Left forelimb (tissue), 1 donor: Measurements from ENCODE around the gene RNF183.
"Not testable (repeated sequence)": the region's sequence is repeated elsewhere in the genome, so short reads cannot be mapped to it uniquely, and the experiment has no call there.

Experiments used
- DNase-seq: peaks from one replicate; pipeline ENCODE4 v3.0.0-alpha.2; 2018; ENCODE audit warnings: low spot score

Gene RNF183

DNA sequence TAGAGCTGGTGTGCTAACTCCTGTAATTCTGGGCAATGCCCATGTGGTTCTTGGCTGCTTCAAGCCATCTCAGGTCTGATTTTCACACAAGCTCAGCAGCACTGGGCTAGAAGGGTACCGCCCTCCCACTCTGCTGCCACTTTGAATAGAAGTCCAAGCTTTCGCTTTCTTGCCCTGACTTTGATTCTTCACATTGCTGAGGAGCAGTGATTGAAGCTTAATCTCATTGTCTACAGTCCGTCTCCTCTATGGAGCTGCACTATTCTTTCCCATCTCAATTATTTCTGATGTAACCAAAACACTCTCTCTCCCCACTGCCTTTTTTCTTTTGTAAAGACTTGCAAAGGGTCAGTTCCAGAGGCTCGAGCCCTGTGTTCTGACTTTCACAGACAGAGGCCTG is 12.9 kb upstream of the RNF183 start:
- no peak for DNase-seq

DNA sequence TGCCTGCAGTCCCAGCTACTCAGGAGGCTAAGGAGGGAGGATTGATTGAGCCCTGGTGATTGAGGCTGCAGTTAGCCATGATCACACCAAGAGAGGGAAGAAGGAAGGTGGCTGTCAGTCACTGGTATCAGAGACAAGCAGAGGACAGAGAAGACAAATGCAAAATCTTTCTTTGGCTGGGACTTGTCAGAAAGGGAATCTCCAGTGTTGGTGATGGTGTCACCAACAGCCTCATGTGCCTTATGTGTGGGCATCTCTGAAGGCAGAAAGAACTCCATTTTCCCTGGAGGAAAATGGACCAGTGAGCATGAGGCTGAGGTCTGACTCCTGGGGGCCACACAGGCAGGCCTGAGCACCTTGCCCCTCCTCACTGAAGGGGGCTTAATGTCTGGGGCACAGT is 12.1 kb upstream of the RNF183 start:
- DNase-seq, result no peak

DNA sequence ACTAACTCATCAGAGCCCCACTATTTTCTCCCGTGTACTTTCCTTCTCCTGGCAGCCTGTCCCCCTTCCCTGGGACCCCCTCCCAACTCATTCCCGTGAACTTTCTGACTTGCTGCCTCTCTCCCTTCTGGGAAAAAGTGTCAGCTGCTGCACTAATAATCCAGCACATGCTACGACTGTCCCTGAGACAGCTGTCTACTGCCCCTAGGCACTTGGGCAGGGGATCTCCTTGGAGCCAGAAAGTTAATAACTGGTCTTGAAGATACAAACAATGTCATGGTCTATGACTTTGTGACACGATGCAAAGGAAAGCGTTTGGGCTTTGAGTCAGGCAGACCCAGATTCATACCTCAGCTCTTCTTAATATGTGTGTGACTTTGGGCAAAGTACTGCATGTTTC is 10.1 kb upstream of the RNF183 start:
- no peak for DNase-seq

DNA sequence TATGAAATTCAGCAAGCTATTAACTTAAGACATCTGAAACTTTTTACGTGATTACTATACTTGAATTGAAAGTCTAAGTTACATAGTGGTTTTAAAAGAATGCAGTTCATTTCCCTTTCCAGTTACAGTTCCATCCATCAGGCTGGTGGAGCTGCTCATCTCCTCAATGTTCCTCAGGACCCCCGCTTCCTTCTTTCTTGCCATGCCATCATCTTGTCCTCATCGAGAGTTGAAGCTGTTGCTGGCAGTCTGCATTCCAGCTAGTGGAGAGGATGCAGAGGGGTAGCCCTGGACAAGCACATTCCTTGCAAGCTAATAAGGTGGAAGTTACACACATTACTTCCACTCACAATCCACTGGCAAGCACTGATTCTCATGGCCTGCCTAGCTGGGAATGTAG is 8.8 kb upstream of the RNF183 start:
- no peak for DNase-seq

DNA sequence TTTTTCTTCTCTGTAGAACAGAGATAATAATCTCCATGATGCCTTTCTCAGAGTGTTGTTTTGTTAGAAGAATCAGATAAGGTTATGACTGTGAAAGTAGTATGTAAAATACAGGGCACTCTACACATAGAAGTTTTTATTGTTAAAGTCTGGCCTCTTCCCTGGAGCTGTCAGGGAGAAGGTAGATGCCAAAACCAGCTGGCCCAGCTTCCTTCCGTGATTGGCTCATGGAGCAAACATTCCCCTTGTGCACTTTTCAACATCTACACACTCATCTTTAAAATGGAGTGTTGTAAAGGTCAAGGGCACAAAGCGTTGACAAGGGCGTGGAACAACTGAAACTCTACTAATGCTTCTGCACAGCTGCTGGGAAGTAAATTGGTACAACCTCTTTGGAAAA is 7.4 kb upstream of the RNF183 start:
- DNase-seq, result no peak

DNA sequence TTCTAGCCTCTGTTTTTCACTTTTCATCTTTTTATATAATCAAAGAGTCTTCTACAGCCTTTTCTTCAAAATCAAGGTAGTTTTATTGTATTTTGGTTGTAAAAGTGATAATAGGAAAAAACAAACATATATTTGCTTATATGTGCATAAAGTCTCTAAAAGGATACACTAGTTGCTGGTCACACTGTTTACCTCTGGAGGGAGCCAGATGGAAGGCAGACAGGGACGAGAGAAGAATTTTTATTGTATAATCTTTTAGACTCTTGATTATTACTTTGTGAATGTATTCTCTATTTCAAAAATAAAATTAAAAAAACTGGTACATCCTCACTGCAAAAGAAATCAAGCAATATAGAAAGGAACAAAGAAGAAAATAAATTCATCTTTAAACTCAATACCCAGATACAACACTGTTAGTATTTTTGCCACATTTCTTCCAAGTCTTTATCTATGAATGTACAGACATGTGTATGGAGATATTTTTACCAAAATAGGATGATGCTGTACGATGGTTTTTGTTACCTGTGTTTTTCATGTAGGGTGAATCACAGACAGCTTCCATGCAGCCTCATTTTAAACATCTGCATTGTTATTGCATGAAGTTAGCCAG is 6.1 kb upstream of the RNF183 start:
- no peak for DNase-seq

DNA sequence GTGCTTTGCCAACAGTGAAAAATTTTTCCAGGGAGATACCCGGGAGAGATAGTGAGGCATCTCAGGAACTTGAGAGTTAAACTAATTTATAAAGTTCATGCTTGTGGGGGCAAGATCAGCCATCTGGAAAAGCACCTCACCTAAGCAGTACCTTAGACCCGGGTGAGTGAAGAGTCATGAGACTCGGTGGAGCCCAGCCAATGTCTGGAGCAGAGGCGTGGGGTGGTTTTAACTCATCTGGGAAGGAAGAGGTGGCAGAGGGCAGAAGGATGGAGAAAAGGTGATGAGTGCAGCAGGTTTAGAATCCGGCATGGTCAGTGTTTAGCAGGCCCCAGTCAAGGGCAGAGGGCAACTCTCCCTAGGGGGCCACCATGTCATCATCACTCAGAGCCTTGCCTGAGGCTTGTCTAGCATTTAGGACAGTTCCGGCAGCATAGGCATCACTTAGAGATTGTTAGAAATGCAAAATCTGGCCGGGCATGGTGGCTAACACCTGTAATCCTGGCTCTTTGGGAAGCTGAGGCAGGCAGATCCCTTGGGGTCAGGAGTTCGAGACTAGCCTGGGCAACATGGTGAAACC is 4.3 kb upstream of the RNF183 start:
- DNase-seq, result no peak

DNA sequence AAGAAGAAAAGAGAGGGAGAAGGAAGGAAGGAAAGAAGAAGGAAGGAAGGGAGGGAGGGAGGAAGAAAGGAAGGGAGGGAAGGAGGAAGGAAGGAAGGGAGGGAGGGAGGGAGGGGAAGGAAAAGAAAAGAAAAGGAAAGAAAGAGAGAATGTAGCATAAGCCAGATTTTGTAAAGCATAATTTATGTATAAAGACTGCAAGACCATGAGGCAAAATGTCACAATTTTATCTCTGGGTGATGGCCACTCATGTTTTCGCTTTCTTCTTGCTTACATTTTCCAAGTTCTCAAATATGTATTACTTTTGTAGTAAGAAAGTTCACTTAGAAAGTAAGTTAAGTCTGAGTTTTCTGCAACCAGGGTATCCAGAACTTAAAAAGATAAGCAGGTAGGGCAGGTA is 3.4 kb upstream of the RNF183 start:
- no peak for DNase-seq

DNA sequence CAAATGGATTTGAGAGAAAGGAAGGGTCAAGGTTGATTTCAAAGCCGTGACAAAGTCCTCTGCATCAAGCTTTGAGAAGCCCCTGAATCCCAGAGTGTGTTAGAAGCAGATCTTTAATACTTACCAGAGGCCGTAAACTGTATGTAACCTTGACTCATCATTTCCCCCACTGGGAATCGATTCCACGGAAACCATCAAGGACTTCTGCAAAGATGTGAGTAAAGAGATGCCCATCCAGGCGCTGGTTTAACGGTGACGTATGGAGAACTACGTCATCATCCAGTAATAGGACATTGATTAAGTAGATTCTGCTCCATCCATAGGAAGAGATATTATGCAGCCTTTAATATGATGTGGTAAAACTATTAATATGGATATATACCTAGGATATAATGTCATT is 1.6 kb downstream of the RNF183 start:
- no peak for DNase-seq

DNA sequence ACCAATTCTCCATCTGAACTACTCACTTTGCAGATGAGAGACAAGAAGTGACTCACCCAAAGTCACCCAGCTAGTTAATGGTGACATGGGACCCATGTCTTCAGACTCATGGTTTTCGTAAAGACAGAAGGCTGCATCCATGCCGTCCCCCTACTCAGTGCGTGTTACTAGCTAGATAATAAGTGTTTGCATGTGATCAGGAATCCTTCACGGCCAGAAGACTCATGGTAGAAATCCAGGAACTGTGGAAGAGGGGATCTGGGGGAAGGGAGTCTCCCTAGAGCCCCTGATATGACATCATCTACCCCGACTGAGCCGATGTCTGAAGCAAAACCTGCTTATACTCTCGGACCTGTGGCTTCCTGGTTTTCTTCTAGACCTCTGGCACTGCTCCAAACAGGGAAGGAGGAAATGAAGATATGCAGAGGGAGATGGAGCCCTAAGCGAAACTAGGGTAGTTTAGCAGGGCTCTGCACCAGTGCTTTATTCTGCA is 3.3 kb downstream of the RNF183 start:
- no peak for DNase-seq

DNA sequence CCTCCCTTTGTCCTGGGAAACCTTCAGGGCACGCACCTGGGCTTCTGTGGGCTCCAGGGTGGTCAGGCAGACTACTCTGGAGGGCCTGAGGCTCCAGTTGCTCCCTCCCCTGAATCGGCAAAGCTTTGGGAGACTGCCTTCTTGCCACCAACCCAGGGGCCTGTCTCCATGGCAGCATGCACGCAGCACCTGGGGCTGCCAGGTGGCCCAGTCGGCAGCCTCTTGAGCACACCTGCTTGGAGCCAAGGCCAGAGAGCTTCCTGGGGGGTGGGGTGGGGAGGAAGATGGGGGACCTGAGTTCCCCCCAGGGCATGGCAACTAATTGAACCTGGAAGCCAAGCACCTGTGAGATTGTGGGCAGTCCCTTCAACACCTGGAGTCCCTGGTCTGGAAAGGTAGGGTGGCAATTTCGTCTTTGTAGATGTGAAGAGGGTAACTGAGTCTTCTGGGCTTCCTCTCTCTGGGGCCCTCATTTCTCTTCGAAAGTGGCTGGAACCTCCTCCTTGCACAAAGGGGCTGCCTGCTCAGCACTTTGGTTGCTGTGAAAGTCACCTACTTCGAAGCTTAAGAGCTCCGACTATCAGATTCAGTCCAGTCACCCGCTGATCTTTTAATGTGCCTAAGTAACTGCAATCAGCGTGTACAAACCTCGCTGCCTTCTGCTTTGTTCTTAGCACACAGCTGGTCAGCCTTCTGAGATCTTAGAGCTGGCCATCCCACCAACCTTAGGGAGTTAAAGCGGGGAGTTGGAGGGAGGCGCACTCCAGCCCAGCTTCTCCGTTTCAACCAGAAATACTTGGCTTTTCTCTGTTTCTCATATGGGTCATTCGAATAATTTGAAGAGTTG is 4.0 kb downstream of the RNF183 start:
- no peak for DNase-seq

DNA sequence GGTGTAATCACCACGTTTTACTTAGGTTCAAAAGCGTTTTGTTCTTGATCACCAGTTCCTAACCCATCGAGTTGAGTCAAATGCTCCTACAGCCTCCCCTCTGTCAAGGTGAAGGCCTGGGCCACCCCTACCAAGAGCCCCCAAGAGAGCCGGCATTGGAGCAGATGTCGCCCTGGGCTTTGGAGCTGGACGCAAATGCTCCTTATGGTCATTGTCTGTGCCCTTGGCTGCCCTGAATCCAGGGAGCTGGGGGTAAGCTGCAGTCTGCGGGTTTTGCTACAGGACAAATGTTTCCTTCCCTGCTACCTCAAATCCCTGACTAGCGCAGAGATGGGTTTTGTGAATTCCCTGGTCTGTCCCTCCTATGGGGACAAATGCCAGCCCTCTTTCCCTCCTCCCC is 4.9 kb downstream of the RNF183 start:
- DNase-seq, result no peak

DNA sequence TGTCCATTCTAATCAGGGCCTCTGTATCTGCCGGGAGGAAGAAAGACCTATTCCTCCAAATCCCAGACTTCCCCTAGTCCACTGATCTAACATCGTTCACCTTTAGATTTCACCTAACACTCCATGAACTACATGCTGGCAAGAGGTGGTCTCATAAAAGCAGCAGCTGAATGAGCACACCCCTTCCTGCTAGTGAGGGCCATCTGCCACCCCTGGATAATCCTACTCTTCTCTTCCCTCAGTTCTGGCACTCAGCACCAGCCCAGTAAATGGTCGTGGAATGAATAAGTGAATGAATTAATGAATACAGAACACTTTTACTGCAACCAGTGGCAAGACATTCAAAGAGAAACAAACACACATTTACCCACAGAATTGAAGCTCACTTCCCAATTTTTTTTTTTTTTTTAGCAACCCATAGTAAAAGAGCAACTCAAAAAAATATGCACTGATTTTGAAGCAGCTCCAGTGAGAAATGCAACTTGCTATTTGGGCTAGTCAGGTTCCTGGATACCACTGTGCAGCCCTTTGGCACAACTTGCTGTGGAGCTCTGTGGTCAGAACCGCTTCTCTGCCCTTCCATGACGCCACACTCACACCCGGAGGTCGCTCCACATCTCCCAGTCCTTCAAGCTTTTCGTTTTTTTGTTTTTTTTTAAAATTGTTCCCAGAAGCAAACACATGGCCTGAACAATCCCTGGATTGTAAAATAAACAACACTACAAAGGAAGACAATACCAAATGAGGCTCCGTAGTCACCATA is 6.2 kb downstream of the RNF183 start:
- DNase-seq, result no peak

DNA sequence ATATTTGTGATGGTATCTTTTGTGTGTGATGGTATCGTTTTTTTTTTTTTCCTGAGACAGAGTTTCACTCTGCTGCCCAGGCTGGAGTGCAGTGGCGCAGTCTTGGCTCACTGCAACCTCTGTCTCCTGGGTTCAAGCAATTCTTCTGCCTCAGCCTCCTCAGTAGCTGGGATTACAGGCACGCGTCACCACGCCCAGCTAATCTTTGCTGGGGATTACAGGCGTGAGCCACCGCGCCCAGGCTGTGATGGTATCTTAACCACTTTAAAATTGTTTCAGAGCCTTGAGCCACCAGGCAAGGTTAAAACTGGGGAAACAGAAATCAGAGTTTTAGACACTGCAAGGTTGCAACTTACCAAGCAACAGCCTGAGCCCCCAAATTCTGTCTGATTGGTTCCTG is 6.9 kb downstream of the RNF183 start:
- not testable (repeated sequence) for DNase-seq

DNA sequence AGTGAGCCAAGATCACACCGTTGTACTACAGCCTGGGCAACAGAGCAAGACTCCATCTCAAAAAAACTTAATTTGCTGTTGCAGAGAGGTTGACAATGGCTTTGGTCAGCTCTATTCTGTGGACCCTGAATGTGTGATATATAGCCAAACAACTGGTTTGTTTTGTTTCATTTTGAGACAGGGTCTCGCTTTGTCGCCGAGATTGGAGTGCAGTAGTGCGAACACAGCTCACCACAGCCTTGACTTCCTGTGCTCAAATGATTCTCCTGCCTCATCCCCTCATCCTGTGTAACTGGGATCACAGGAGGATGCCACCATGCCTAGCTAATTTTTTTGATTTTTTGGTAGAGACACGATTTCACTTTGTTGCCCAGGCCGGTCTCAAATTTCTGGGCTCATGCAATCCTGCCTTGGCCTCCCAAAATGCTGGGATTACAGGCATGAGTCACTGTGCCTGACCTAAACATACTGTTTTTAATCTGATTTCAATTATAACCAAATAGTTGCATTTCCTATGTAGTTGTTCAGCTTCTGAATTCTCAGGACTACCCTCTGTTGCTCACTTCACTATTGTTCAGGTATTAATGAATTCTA is 9.8 kb downstream of the RNF183 start:
- no peak for DNase-seq

DNA sequence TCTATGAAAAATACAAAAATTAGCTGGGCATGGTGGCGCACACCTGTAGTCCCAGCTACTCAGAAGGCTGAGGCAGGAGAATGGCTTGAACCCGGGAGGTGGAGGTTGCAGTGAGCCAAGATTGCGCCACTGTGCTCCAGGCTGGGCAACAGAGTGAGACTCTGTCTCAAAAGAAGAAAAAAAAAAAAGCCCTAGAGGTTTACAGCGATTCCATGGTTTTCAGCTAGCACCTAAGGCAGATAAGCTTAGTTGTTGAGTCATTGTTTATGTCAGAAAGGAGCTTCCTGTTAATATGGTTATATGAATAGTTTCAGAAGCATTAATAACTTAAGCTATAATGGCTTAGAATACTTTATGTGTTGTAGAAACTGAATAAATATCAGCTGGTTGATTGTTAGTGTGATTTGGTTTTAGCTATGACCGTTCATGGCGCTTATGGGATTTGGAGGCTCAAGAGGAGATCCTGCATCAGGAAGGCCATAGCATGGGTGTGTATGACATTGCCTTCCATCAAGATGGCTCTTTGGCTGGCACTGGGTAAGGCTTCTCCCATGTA is 13.0 kb downstream of the RNF183 start:
- DNase-seq, result no peak

DNA sequence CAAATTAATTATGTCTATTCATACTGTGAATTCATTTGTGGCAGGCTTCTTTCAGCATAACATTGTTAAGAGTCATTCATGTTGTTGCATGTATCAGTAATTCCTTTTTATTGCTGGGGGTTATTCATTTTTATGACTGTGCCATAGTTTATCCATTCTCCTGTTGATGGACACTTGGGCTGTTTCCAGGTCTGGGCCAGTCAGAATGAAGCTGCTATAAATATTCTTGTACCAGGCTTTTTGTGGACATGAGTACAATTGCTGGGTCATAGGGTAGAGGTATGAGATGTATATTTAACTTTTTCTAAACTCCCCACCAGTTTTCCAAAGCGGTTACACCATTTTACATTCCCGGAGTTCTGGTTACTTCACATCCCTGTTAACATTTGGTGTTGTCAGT is 14.1 kb downstream of the RNF183 start:
- no peak for DNase-seq

DNA sequence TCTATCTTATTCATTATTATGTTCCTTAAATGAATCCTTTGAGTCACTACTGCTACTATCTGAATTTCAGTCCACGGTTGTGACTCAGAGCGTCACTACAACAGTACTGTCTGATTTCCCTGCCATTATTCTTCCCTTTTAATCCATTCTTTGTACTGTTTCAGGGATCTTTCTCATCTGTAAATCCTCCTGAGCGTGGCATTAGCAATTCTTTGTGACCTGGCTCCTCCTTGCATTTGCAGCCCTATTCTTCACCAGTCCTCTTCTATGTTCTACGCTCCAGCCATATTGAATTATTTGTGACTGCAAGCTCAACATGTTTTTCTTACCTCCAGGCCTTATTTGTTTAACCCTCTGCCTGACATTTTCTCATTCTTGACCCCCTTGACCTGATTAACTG is 21.8 kb downstream of the RNF183 start:
- DNase-seq, result no peak

DNA sequence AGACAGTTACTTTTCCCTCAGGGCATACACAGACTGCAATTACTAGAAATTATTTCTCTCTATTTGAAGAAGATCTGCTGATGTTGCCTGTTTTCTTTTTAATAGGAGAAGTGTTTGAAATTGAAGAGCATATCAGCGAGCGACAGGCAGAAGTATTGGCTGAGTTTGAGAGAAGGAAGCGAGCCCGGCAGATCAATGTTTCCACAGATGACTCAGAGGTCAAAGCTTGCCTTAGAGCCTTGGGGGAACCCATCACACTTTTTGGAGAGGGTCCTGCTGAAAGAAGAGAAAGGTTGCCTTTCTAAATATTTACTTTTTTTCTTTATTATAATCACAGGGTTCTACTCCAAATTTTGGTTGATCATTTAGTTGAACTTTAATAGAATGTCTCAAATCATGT is 24.3 kb downstream of the RNF183 start:
- DNase-seq, result no peak

DNA sequence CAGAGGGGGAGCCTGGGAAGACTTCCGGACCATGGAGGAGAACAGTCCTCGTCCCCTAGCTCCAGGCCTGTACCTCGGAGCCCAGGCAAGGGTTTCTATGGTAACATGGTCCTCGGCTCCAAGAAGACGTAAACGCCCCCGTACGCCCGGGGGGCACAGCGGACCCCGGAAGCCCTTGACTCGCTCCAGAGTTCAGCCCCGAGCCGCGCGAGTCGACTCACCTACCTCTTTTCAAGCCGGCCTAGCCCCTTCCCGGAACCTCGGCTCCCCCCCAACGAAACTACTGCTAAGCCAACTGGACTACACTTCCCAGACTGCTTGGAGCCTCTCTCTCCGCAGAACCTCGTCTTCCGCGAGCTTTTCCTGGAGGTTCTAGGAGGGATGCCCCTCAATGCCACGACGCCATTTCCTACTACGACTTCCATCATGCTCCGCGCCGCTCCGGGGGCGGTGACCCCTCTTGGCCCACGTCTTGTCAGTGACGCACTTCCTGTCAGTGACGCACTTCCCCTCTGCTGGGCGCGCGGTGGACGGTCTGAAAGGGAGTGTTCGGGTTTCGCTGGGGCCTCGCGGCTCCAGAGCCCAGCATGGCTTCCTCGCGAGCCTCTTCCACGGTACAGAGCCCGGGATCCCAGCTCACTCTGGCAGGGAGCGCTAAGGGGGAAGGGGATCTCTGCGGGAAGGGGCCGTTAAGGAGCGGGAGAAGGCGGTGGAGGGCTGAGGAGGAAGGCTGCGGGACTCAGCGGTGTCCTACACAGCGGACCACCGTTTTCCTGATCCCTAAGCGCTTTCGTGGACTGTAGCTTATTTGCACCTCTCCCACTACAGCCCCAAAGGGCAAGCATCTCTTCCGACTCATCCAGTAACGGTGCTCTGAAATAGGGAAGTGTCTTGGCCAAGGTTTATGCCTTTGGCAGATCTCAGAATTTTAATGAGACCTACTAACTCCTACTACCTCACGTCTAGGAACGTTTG is 27.7 kb downstream of the RNF183 start, which contains the start of the genes CDC26 and PRPF4:
Gene CDC26, minus strand, starts transcription at position 416 of the 975 bp plus-strand sequence. CDS start 3,065 bp downstream, outside the sequence.
Gene PRPF4, plus strand, starts transcription at position 502 of the 975 bp plus-strand sequence. Its CDS starts 86 bp downstream, at position 588.
- peak; percentile 100 for DNase-seq
